Subcutaneous adipose tissue (tissue), 4 donors: ENCODE measurements around the gene SFTPB. TPM values are rescaled to one million over a fixed set of nuclear protein-coding genes. Genes with fewer than 3 reads are reported as not detected.

ENCODE experiments used
- CTCF ChIP-seq: fragments of 450-650 bp; IDR thresholded peaks from one replicate; pipeline ENCODE4 v1.5.1; 2016; ENCODE audit warnings: low read depth, mild to moderate bottlenecking, control low read depth, antibody characterized with exemption, moderate library complexity
- total RNA-seq, 4 donors: library from RNA; depleted of rRNA; stranded (reverse); fragments of >200 nt; gene quantifications; one replicate each; pipeline ENCODE4 v1.1.0, GENCODE V29; 2016

Gene SFTPB
- total RNA-seq, 4 donors from 2014 or later = not detected

GRCh38 chr2:85706063-85706462 is 38.1 kb upstream of the SFTPB start:
- TF ChIP-seq CTCF = no peak

- TF ChIP-seq CTCF = no peak
Measured at GRCh38 chr2:85705680-85706039, 37.7 kb upstream of the SFTPB start.

GRCh38 chr2:85704800-85705679 is 37.0 kb upstream of the SFTPB start:
- TF ChIP-seq CTCF = no peak

GRCh38 chr2:85704038-85704437 is 36.0 kb upstream of the SFTPB start:
- no peak for TF ChIP-seq CTCF

- no peak for TF ChIP-seq CTCF
Measured at GRCh38 chr2:85703329-85703728, 35.3 kb upstream of the SFTPB start.

GRCh38 chr2:85702800-85703199 is 34.8 kb upstream of the SFTPB start:
- TF ChIP-seq CTCF = no peak

- no peak for TF ChIP-seq CTCF
Measured at GRCh38 chr2:85702172-85702571, 34.2 kb upstream of the SFTPB start.
